HG03558 (cell line): ENCODE data around the gene DRD3.

ENCODE experiments used
- ATAC-seq: cut with Tn5 transposase; IDR thresholded peaks from one replicate; pipeline ENCODE4 v1.9.1; 2021; ENCODE audit warnings: moderate number of reproducible peaks; ENCODE audit not compliant: unreplicated experiment; ENCODE audit errors: extremely low read depth

The DRD3 gene

DNA sequence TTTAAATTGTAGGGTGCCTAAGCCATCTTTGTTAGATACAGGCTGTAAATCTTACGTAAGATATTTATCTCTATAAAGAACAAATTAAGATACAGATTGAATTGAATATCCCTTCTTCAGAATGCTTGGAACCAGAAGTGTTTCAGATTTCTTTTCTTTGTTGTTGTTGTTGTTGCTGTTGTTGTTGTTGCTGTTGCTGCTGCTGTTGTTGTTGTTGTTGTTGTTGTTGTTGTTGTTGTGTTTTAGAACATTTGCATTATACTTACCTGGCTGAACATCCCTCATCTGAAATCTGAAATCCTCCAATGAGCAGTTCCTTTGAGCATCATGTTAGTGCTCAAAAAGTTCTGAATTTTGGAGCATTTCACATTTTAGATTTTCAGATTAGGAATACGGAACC, 95.7 kb downstream of the DRD3 start:
- no peak for ATAC-seq

DNA sequence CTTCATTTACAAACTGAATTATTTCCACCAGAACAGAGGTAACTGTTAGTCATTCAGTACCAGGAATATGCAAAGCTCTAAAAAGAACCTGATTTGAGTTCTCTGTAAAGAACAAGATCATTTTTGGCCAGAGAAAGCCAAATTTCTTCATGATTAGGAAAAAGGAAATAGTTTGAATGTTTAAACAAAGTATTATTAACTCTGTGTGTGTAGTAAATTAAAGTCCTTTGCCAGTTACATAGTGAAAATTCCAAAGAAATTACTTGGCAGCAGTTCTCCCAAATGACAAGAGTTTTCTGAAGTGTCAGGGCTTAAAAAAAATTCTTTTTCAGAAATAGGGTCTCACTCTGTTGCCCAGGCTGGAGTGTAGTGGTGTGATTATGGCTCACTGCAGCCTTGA, 97.8 kb downstream of the DRD3 start:
- no peak for ATAC-seq

DNA sequence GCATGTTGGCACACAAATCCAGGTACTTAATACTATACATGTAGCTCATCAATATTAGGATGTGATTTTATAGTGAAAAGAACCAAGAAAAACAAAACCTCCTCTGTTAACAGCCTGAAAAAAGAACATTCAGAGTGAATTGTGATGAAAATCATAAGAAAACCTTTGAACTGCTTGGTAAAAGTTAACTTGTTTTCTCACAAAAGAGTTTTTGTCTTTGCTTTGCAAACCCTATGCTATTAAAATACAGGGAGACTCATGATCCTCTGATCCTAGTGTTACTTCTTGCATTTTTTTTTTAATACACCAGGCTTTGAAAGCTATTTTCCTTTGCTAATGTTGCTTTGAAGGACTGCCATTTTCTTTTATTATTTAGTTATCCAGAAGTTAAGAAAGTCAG, 98.7 kb downstream of the DRD3 start:
- ATAC-seq, result no peak

DNA sequence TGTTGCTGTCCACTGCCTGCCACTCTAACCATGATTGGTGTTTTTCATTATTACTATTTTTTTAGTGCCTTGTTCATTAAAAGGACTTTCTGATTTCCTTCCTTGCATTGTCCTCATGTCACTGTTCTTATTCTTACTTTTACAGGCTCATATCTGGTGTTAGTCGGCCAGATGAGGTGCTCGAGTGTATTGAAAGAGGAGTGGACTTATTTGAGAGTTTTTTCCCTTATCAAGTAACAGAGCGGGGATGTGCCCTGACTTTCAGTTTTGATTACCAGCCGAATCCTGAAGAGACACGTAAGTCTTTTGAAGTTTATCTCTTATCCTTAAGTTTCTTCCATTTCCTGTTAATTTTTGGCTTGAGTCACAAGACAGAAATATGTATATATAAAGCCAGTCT, 99.1 kb downstream of the DRD3 start:
- ATAC-seq, result no peak

DNA sequence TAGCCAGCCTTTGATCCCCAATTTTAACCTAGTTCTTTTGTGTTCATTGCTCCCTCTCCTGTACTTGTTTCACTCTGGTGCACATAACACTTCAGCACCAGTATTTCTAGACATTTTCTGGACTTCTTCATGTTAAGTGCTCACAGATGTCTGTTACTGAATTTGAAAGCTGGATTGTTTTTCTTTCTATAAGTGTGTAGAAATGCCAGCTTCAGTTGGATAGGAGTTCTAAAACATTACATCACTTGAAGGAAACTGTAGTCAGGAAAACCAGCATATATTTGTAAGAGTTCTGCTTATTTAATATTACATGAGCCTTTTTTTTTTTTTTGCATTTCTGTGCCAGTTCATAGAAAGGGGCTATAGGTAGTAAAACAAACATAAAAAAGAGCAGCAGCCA, 100.7 kb downstream of the DRD3 start:
- no peak for ATAC-seq
